ENCODE measurements around the gene SOX6.
"Not testable (repeated sequence)": the region's sequence is repeated elsewhere in the genome, so short reads cannot be mapped to it uniquely, and the experiment has no call there.

The SOX6 gene

DNA sequence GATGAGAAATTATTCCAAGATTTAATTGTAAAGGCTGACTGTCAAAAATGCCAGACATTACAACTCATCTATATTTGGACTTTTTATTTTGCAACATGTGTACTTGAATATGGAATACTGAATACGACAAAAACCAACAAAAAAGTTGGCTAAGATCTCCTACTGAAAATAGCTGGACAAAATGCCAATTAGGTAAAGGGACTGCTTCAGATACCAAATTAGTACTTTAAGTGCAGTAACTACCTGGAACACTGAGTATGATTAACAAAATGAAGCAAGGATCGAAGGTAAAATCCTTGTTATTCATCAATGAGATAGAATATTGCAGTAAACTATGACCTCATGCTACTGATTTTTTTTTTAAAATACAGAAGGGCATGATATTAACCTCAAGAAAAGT is 173.8 kb downstream of the SOX6 start:
- no peak for DNase-seq

DNA sequence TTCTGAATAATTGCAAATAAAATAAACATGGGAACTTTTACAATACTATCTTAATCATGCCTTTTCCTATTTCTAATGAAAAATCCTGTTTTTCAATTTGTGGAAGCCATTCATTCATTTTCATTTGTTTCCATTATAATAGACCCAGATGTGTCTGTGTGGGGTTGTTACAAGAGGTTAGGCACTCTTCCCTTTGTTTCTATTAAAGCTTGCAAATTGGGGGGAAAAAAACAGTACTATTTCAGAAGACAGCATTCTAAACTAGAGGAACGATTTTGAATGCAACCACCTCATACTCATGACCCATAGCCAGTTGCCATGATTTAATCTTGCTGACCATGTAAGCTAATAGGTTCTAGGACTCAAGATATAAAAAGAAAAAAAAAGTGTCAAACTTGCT is 175.5 kb downstream of the SOX6 start:
- no peak for DNase-seq

DNA sequence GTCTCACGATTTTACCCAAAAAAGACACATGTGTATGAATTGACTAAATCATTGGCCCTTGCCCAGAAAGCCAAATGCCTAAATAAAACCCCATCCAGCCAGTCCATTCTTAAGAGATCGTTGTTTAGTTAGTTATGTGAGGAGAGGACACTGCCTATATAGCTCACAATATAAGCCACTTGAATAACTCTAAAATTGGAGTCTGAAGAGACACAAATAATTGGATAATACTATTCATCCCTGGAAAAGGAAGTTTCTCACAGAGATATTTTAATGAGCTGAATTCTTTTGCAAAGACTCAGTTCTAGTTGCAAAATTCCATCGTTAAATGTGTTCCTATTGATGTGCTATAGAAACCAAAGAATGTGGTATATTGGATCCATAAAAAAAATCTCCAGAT is 176.7 kb downstream of the SOX6 start:
- no peak for DNase-seq

DNA sequence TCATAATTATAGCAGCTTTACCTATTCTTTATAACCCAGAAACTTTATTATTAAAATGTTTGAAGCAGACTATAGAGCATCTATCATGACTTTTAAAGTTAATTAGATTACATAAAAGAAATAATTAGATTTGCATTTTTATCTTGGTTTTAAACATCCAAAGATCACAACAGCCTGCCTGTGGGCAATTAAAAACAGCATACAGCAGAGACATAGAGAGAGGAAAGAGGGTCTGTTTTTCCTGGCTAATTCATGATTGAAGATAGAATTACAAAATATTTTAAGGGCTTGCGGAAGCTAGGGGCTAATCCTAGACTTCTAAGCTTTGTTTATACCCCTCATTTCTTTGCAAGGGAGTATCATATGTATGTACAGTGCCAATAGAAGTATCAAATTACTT is 178.1 kb downstream of the SOX6 start:
- DNase-seq = no peak

- no peak for DNase-seq
Measured at GRCh38 chr11:16177688-16178087, 178.7 kb downstream of the SOX6 start.

DNA sequence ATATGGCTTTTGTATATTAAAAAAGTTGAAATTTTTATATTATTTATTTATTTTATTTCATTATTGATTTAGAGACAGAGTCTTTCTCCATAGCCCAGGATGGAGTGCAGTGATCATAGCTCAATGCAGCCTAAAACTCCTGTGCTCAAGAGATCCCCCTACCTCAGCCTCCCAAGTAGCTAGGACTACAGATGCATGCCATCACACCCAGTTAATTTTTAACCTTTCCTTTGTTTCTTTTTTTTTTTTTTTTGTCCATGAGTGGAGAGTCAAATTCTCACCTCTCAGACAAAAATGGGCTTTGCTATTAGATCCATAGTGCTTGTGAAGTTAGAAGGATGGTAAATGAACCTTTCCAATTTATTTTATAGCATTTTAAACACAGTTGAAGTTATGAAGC is 182.5 kb downstream of the SOX6 start:
- DNase-seq = no peak

DNA sequence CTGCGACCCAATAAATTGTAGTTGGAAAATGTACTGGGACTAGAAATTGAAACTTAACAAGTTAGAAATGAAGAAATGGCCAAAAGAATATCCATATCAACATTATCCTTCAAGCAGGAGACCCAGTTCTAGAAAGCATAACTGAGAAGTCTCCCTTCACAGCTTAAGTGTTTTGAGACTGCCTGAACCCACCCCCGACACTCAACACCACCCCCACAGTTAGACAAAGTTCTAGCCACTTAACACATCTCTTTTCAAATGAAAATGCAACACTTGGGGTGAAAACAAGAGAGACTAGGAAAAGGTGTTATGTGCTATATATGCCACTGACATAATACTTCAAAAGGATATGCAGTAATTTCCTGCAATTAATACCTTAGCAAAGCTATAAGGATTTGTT is 184.5 kb downstream of the SOX6 start:
- DNase-seq = no peak

DNA sequence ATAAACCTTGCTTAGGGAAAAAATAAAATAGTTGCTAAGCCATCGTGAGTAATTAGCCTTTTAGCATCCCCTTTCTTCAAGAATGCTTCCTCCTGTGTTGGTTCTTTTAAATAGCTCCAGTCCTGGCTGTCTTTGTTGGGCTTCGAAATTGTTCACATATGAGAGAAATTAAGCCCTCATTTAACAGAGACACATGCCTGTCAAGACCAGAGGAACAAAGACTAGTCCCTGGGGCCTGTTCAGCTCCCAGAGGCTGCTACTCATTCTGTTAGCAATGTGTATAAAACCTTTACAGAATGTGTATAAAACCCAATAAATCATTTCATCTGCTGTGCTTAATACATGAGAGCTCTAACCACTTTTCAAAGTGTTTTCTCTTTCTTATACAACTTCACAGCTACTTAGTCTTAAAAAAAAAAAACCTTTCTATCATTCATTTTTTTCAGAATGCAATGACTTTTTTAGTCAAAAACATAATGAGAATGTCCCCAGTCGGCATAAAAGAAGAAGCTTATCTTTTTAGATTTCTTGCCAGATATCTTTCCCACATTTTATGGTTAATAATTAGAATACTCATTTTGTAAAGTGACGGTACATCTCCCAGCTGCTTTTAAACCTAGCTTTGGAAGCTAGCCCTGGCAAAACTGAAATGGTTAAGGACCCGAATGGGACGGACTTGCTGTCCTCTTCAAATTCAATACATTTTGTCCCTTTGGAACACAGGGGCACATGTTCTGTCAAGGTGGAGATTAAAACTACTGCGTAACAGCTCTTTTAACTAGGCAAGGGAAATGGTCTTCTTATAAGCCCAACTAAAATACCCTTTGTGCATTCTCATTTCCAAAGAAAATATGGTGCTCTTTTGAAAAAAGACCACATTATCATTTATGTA is 186.1 kb downstream of the SOX6 start:
- DNase-seq = no peak

DNA sequence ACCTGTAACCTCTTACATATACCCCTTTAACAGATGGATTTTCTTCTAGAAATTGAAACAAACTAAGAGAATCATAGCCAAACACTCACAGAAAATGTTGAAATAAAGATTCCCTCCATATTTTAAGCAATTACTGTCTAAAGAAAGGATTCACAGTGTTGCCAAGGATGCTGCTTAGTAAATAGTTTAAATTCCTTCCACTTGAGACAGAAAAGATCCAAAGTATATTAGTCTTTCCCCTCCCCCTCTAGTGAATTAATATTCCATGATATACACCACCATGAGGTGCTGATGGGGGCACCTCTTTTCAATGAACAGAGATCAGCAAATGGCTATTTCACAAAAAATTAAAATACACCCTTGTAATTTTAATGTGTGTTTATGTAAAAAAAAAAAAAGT is 186.8 kb downstream of the SOX6 start:
- DNase-seq = no peak

- DNase-seq = no peak
Measured at GRCh38 chr11:16167706-16168487, 188.4 kb downstream of the SOX6 start.

DNA sequence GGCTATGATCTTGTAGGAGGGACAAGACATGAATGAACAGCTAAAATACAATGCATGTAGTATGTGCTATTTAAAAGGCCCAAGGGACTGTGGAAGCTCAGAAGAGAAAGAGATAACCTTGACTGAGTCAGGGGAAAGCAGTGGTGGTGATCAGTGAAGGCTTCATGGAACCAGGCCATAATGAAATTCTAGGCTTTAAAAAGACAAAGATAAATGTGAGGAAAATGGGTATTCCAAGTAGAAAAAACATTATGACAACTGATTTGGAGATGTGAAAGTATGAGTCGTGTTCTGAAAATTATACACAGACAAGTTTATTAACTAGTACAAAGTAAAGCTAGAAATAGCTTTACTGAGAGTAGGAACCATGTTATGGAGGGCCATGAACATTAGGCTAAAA is 189.8 kb downstream of the SOX6 start:
- no peak for DNase-seq

DNA sequence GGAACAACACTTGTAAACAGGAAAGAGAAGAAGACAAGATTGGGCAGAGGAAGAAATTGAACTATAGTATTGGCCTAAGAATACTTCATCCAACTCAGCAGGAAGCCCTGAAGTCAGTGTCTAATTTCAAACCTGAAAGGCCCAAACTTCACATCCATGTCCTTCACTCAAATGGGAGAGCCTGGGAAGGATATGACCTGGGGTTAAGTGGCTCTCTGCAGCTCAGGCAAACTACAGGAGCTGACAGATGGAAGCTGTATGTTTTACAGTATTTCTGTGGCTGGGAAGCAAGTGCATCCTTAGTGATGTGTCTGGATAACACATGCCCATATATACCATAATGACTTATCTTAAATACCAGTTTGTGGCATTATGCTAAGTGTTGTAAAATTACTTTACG is 196.2 kb downstream of the SOX6 start:
- no peak for DNase-seq

DNA sequence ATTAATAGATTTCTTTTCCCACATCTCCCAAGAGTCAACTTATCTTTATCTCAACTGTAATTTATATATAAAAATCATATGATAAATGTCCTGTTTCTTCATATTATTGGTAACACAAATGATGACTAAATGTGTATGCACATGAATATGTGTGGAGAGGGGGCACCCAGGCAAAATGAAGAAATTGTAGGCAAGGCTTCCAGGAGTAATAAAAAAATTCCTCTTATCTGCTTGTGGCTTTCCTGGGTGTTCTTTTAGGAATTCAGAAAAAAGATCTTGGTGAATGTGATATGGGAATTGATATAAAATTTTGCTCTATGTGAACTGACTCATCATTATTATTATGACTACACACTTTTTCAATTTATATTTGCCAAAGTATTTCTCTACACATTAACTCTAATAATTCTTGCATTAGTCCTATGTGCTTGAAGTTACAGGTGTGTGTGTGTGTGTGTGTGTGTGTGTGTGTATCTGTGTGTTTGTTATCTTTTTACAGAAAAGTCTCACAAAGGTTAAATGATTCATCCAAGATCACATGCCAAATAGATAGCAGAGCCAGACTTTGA is 197.8 kb downstream of the SOX6 start:
- no peak for DNase-seq

GRCh38 chr11:16157327-16157726 is 199.0 kb downstream of the SOX6 start:
- no peak for DNase-seq

DNA sequence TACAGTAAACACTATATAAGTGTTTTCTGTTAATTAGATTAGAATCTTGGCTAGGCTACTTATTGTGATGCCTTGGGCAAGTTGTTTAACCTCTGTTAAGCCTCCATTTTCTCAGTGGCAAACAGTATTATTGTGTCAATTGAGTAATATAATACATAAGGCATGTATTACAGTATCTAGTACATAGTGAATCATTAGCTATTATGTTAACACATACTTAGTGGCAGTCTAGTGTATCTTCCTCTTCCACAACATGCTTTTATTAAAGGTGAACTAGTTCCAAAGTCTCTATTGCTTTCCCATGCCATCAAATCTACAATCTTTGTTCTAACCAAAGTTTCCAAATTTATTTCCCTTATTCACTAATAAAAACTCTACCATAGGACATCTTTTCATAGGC is 200.9 kb downstream of the SOX6 start:
- no peak for DNase-seq

- DNase-seq = no peak
Measured at GRCh38 chr11:16154715-16155396, 201.5 kb downstream of the SOX6 start.

- no peak for DNase-seq
Measured at GRCh38 chr11:16153951-16154350, 202.4 kb downstream of the SOX6 start.

GRCh38 chr11:16151138-16151537 is 205.2 kb downstream of the SOX6 start:
- no peak for DNase-seq

GRCh38 chr11:16149476-16149875 is 206.9 kb downstream of the SOX6 start:
- DNase-seq = no peak

GRCh38 chr11:16148301-16148931 is 207.9 kb downstream of the SOX6 start:
- DNase-seq = no peak

GRCh38 chr11:16146980-16147379 is 209.4 kb downstream of the SOX6 start:
- DNase-seq = not testable (repeated sequence)

DNA sequence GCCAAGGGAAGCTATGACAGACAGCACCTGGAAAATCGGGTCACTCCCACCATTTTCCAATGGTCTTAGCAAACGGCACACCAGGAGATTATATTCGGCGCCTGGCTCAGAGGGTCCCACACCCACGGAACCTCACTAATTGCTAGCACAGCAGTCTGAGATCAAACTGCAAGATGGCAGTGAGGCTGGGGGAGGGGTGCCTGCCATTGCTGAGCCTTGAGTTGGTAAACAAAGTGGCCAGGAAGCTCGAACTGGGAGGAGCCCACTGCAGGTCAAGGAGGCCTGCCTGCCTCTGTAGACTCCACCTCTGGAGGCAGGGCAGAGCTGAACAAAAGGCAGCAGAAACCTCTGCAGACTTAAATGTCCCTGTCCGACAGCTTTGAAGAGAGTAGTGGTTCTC is 214.7 kb downstream of the SOX6 start:
- not testable (repeated sequence) for DNase-seq

- not testable (repeated sequence) for DNase-seq
Measured at GRCh38 chr11:16141162-16141561, 215.2 kb downstream of the SOX6 start.
